ENCODE measurements around the gene CAMSAP2. TPM values are rescaled to one million over a fixed set of nuclear protein-coding genes. Genes with fewer than 3 reads are reported as not detected.

CAMSAP2 gene
- total RNA-seq, 1 donor from 2014 or later, result 23.0 TPM

DNA sequence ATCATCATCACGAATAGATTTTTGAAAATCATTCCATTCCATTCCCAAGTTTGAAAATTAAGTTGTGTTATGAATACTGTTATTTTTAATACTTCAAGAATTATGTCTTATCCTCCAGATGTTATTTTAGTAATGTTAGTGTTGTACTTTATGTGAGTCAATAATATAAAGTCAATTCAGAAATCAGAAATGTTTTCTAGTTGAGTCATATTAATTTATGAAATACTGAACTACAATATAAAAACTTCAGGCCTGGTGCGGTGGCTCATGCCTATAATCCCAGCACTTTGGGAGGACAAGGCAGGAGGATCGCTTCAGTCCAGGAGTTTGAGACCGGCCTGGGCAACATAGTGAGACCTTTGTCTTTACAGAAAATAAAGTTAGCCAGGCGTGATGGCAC is 95.7 kb downstream of the CAMSAP2 start:
- Histone ChIP-seq H3K4me3 (ENCODE audit: low read length in 3 of 3) (no peak overlapping the region), H3K27me3 (ENCODE audit: control insufficient read depth in 3 of 3, insufficient read depth in 3 of 3, low read length in 3 of 3) (no peaks in the 10 kb centered on the region), H3K27ac (ENCODE audit: low read depth, low read length) (no peak overlapping the region), H3K9me3 (ENCODE audit: control insufficient read depth in 3 of 3, low read length in 3 of 3) (no peaks in the 10 kb centered on the region), H3K36me3 (ENCODE audit: control insufficient read depth in 3 of 3, insufficient read depth in 3 of 3, low read length in 3 of 3) (peaks cover 0 to 2% (median 0%) of the 10 kb centered on the region in 3 donors), H3K9ac (ENCODE audit: low read depth in 1 of 3, low read length in 3 of 3) (no peak overlapping the region), H3K4me1 (ENCODE audit: control insufficient read depth in 3 of 3, insufficient read depth in 3 of 3, low read length in 3 of 3) (no peaks in the 10 kb centered on the region)

DNA sequence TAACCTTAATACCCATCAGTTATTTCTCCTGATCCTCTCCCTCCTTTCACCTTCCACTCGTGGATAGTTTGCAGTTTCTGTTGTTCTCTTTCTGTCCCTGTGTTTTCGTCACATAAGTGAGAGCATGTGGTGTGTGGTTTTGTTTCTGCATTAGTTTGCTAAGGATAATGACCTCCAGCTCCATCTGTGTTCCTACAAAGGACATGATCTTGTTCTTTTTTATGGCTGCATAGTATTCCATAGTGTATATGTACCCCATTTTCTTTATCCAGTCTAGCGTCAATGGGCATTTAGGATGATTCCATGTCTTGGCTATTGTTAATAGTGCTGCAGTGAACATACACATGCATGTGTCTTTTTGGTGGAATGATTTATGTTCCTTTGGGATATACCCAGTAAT is 97.5 kb downstream of the CAMSAP2 start:
- no peak overlapping the region for H3K4me3 ChIP-seq (ENCODE audit: low read length in 3 of 3)
- H3K36me3 ChIP-seq (ENCODE audit: control insufficient read depth in 3 of 3, insufficient read depth in 3 of 3, low read length in 3 of 3), result peaks cover 0 to 2% (median 0%) of the 10 kb centered on the region in 3 donors
- no peaks in the 10 kb centered on the region for H3K27me3 ChIP-seq (ENCODE audit: control insufficient read depth in 3 of 3, insufficient read depth in 3 of 3, low read length in 3 of 3)
- H3K27ac ChIP-seq (ENCODE audit: low read depth, low read length), result no peak overlapping the region
- H3K9ac ChIP-seq (ENCODE audit: low read depth in 1 of 3, low read length in 3 of 3), result no peak overlapping the region
- no peaks in the 10 kb centered on the region for H3K4me1 ChIP-seq (ENCODE audit: control insufficient read depth in 3 of 3, insufficient read depth in 3 of 3, low read length in 3 of 3)
- H3K9me3 ChIP-seq (ENCODE audit: control insufficient read depth in 3 of 3, low read length in 3 of 3), result no peaks in the 10 kb centered on the region

DNA sequence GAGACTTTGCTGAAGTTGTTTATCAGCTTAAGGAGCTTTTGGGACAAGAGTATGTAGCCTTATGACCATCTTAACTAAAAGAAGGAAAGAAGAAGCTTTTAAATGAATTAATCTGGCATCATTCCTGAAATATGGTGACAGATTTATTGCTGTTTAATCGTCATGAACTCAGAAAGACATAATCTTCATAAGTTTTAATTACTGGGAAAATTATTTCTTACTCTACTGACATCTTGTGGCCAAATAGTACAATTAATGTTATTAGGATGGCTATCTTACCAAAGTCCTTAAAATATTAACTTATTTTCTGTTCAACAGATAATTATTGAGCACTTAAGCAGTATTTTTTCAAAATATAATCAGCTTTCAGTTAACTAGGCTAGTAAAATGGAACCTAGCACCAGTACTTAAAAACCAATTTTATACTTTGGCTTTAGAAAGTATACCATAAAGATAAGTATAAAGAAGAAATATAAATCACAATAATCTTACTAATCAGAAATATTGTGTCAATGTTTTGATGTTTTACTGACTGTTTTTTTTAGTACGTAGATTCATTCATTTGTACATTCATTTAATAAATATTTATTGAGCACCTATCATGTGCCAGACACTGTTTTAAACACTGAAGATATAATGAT is 99.4 kb downstream of the CAMSAP2 start:
- Histone ChIP-seq H3K9me3 (ENCODE audit: control insufficient read depth in 3 of 3, low read length in 3 of 3) (no peaks in the 10 kb centered on the region), H3K27ac (ENCODE audit: low read depth, low read length) (no peak overlapping the region), H3K4me3 (ENCODE audit: low read length in 3 of 3) (no peak overlapping the region), H3K9ac (ENCODE audit: low read depth in 1 of 3, low read length in 3 of 3) (no peak overlapping the region), H3K27me3 (ENCODE audit: control insufficient read depth in 3 of 3, insufficient read depth in 3 of 3, low read length in 3 of 3) (no peaks in the 10 kb centered on the region), H3K36me3 (ENCODE audit: control insufficient read depth in 3 of 3, insufficient read depth in 3 of 3, low read length in 3 of 3) (peaks cover 0 to 10% (median 2%) of the 10 kb centered on the region in 3 donors), H3K4me1 (ENCODE audit: control insufficient read depth in 3 of 3, insufficient read depth in 3 of 3, low read length in 3 of 3) (no peaks in the 10 kb centered on the region)

DNA sequence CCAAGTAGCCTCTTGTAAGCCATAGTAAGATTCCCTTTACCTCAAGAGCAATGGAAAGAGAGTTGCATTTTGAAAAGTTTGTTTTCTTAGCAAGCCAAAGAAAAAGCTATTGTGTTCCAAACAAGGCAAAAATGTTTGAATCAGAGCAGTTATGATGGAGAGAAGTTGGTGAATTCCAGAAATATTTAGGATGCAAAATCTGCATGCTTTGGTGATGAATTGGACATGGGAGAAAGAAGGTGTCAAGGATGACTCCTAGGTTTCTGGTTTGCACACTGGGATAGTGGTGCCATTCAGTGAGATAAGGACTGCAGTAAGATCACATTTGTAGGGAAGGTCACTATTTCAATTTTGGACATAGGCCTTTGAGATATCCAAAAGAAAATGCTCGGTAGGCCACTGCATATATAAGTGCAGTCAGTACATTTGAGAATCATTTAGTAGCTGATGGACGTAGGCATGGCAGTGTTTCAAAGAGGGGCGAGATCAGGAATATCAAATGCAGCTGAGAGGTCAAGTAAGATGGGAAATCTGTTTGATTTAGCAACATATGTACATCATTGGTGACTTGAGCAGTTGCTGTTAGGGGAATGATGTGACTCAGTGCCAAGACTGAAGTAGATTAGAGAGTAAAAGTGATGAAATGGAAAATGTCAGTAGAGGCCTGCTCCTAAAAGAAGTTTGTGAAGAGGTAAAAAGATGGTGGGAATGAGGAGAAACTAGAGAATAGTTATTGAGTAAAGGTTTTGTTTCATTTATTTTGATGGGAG is 100.2 kb downstream of the CAMSAP2 start:
- Histone ChIP-seq H3K27me3 (ENCODE audit: control insufficient read depth in 3 of 3, insufficient read depth in 3 of 3, low read length in 3 of 3) (no peaks in the 10 kb centered on the region), H3K27ac (ENCODE audit: low read depth, low read length) (no peak overlapping the region), H3K9me3 (ENCODE audit: control insufficient read depth in 3 of 3, low read length in 3 of 3) (no peaks in the 10 kb centered on the region), H3K4me3 (ENCODE audit: low read length in 3 of 3) (no peak overlapping the region), H3K9ac (ENCODE audit: low read depth in 1 of 3, low read length in 3 of 3) (no peak overlapping the region), H3K36me3 (ENCODE audit: control insufficient read depth in 3 of 3, insufficient read depth in 3 of 3, low read length in 3 of 3) (peaks cover 0 to 11% (median 0%) of the 10 kb centered on the region in 3 donors), H3K4me1 (ENCODE audit: control insufficient read depth in 3 of 3, insufficient read depth in 3 of 3, low read length in 3 of 3) (no peaks in the 10 kb centered on the region)

DNA sequence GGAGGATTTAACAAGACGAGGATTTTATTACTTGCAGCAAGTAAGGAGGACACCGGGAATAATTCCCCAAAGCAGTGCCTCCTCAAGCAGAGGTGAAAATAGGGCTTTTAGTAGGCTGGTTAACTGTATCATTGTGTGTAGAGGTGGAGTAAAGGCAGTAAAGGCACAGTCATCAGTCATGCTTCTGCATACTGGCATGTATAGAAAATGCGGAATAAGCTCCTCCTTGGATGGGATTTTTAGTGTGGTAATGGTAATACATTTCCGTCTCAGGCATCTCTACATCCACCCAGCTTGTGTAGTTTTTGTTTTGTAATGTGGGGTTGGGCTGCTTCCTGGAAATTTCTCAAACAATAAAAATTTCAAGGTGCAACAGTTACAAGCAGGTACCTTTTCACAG is 106.7 kb downstream of the CAMSAP2 start:
- H3K4me1 ChIP-seq (ENCODE audit: control insufficient read depth in 3 of 3, insufficient read depth in 3 of 3, low read length in 3 of 3), result no peaks in the 10 kb centered on the region
- no peaks in the 10 kb centered on the region for H3K27me3 ChIP-seq (ENCODE audit: control insufficient read depth in 3 of 3, insufficient read depth in 3 of 3, low read length in 3 of 3)
- no peak overlapping the region for H3K4me3 ChIP-seq (ENCODE audit: low read length in 3 of 3)
- peaks cover 20 to 37% (median 27%) of the 10 kb centered on the region in 3 donors for H3K36me3 ChIP-seq (ENCODE audit: control insufficient read depth in 3 of 3, insufficient read depth in 3 of 3, low read length in 3 of 3)
- no peaks in the 10 kb centered on the region for H3K9me3 ChIP-seq (ENCODE audit: control insufficient read depth in 3 of 3, low read length in 3 of 3)
- H3K9ac ChIP-seq (ENCODE audit: low read depth in 1 of 3, low read length in 3 of 3), result no peak overlapping the region
- no peak overlapping the region for H3K27ac ChIP-seq (ENCODE audit: low read depth, low read length)

DNA sequence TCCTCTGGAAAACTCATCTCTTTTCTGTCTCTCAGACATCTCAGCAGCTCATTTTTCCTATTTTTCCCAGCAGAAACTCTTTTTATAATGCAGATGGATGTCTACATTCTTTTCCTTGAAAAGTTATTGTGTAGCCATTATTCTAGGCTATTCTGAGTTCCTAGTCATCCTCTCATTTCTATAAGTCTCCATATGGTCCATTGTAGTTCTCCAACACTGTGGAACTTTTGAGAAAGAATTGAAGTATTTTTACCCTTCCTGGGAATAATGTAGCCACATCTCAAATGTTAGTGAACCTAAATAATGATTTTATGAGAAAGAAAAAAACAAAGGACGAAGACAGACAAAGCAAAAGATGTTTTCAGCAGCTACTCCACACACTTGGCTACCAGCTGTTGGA is 107.7 kb downstream of the CAMSAP2 start:
- no peaks in the 10 kb centered on the region for H3K27me3 ChIP-seq (ENCODE audit: control insufficient read depth in 3 of 3, insufficient read depth in 3 of 3, low read length in 3 of 3)
- H3K9me3 ChIP-seq (ENCODE audit: control insufficient read depth in 3 of 3, low read length in 3 of 3), result no peaks in the 10 kb centered on the region
- no peak overlapping the region for H3K4me3 ChIP-seq (ENCODE audit: low read length in 3 of 3)
- H3K4me1 ChIP-seq (ENCODE audit: control insufficient read depth in 3 of 3, insufficient read depth in 3 of 3, low read length in 3 of 3), result no peaks in the 10 kb centered on the region
- no peak overlapping the region for H3K9ac ChIP-seq (ENCODE audit: low read depth in 1 of 3, low read length in 3 of 3)
- H3K36me3 ChIP-seq (ENCODE audit: control insufficient read depth in 3 of 3, insufficient read depth in 3 of 3, low read length in 3 of 3), result peaks cover 20 to 38% (median 31%) of the 10 kb centered on the region in 3 donors
- H3K27ac ChIP-seq (ENCODE audit: low read depth, low read length), result no peak overlapping the region

GRCh38 chr1:200849430-200849829 is 110.7 kb downstream of the CAMSAP2 start:
- H3K4me1 ChIP-seq (ENCODE audit: control insufficient read depth in 3 of 3, insufficient read depth in 3 of 3, low read length in 3 of 3), result no peaks in the 10 kb centered on the region
- no peaks in the 10 kb centered on the region for H3K27me3 ChIP-seq (ENCODE audit: control insufficient read depth in 3 of 3, insufficient read depth in 3 of 3, low read length in 3 of 3)
- no peak overlapping the region for H3K27ac ChIP-seq (ENCODE audit: low read depth, low read length)
- no peak overlapping the region for H3K4me3 ChIP-seq (ENCODE audit: low read length in 3 of 3)
- no peaks in the 10 kb centered on the region for H3K9me3 ChIP-seq (ENCODE audit: control insufficient read depth in 3 of 3, low read length in 3 of 3)
- no peak overlapping the region for H3K9ac ChIP-seq (ENCODE audit: low read depth in 1 of 3, low read length in 3 of 3)
- peaks cover 20 to 38% (median 30%) of the 10 kb centered on the region in 3 donors for H3K36me3 ChIP-seq (ENCODE audit: control insufficient read depth in 3 of 3, insufficient read depth in 3 of 3, low read length in 3 of 3)

- Histone ChIP-seq H3K27me3 (ENCODE audit: control insufficient read depth in 3 of 3, insufficient read depth in 3 of 3, low read length in 3 of 3) (no peaks in the 10 kb centered on the region), H3K36me3 (ENCODE audit: control insufficient read depth in 3 of 3, insufficient read depth in 3 of 3, low read length in 3 of 3) (peaks cover 20 to 34% (median 30%) of the 10 kb centered on the region in 3 donors), H3K9me3 (ENCODE audit: control insufficient read depth in 3 of 3, low read length in 3 of 3) (no peaks in the 10 kb centered on the region), H3K9ac (ENCODE audit: low read depth in 1 of 3, low read length in 3 of 3) (no peak overlapping the region), H3K27ac (ENCODE audit: low read depth, low read length) (no peak overlapping the region), H3K4me1 (ENCODE audit: control insufficient read depth in 3 of 3, insufficient read depth in 3 of 3, low read length in 3 of 3) (no peaks in the 10 kb centered on the region), H3K4me3 (ENCODE audit: low read length in 3 of 3) (no peak overlapping the region)
Measured at GRCh38 chr1:200850554-200850953, 111.9 kb downstream of the CAMSAP2 start.

DNA sequence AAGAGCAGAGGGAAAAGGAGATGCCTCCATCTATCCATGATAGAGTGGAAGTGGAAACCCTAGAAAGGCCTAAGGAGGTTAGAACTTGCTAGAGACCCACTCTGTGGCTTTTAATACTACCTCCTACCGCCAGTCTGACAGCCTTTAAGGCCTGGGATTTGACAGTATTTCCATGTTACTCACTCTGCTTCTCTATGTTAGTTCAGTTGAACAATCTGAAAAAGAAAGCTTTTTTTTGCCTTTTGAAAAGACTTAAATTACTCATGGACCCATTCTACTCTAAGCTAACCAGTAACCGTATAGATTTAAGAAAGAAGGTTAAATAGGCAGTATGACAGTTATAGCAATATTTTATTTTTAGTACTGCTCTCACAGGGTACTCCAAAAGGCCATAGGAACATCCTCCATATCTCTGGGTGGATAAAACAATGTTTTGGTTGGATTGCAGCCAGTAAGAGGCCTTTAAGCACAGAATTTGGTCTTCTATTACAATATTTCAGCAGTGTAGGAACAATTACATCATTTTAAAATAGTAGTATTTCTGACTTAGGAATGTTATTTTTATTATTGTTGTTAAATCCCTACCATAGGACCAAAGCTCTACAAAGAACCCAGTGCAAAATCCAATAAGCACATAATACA is 118.1 kb downstream of the CAMSAP2 start:
- H3K9me3 ChIP-seq (ENCODE audit: control insufficient read depth in 3 of 3, low read length in 3 of 3), result no peaks in the 10 kb centered on the region
- H3K27me3 ChIP-seq (ENCODE audit: control insufficient read depth in 3 of 3, insufficient read depth in 3 of 3, low read length in 3 of 3), result no peaks in the 10 kb centered on the region
- no peak overlapping the region for H3K27ac ChIP-seq (ENCODE audit: low read depth, low read length)
- H3K4me1 ChIP-seq (ENCODE audit: control insufficient read depth in 3 of 3, insufficient read depth in 3 of 3, low read length in 3 of 3), result no peaks in the 10 kb centered on the region
- peaks cover 7 to 27% (median 19%) of the 10 kb centered on the region in 3 donors for H3K36me3 ChIP-seq (ENCODE audit: control insufficient read depth in 3 of 3, insufficient read depth in 3 of 3, low read length in 3 of 3)
- no peak overlapping the region for H3K9ac ChIP-seq (ENCODE audit: low read depth in 1 of 3, low read length in 3 of 3)
- no peak overlapping the region for H3K4me3 ChIP-seq (ENCODE audit: low read length in 3 of 3)

GRCh38 chr1:200857804-200858203 is 119.1 kb downstream of the CAMSAP2 start:
- Histone ChIP-seq H3K27ac (ENCODE audit: low read depth, low read length) (no peak overlapping the region), H3K4me3 (ENCODE audit: low read length in 3 of 3) (no peak overlapping the region), H3K9ac (ENCODE audit: low read depth in 1 of 3, low read length in 3 of 3) (no peak overlapping the region), H3K9me3 (ENCODE audit: control insufficient read depth in 3 of 3, low read length in 3 of 3) (no peaks in the 10 kb centered on the region), H3K27me3 (ENCODE audit: control insufficient read depth in 3 of 3, insufficient read depth in 3 of 3, low read length in 3 of 3) (no peaks in the 10 kb centered on the region), H3K4me1 (ENCODE audit: control insufficient read depth in 3 of 3, insufficient read depth in 3 of 3, low read length in 3 of 3) (no peaks in the 10 kb centered on the region), H3K36me3 (ENCODE audit: control insufficient read depth in 3 of 3, insufficient read depth in 3 of 3, low read length in 3 of 3) (peaks cover 7 to 26% (median 21%) of the 10 kb centered on the region in 3 donors)

Data from skeletal muscle tissue (tissue), 4 donors.